Epithelial cell of esophagus (primary cell): Measurements from ENCODE around the gene PGAP2.

Source experiments
- DNase-seq: peaks from one replicate; pipeline ENCODE4 v3.0.0; 2010; ENCODE audit warnings: low read depth
- H3K4me3 ChIP-seq: 2 replicates; pipeline ENCODE4 v1.5.1; 2011; ENCODE audit warnings: mild to moderate bottlenecking, low read length, control low read depth
- CTCF ChIP-seq: IDR thresholded peaks from 2 replicates; pipeline ENCODE4 v1.5.1; 2011; ENCODE audit warnings: low read depth, mild to moderate bottlenecking, low read length, control low read depth, inconsistent platforms; ENCODE audit not compliant: insufficient read depth; ENCODE audit errors: missing control alignments

Gene PGAP2

DNA sequence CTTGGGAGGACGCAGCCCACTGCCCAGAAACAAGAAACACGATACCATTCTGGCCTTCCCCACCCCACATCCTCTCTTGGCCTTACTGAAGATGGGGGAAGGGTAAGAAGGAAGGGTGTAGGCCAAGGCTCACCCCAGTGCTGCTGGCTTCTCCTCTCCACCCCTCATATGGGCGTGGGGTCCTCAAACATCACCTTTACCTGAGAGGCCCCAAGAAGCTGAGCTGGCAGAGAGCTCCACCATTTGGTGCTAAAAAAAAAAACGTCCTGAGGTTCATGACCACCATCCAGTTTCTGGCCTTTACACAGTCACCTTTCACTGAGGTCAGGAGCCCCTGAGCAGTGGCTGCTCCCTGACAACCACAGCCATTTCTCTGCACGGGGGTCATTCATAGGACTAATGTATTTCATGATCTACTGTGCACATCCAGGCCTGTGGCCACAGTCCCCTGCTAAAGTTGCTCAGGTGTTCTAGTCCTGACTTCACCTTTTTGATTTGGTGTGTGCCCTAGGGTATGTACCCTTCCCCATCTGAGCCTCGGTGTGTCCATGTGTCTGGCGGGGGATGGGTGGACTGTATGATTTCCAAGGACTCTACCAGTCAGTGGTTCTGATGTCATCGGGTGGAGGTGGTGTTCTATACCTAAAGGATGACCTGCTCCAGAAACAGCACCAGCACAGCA lies 17.3 kb downstream of the PGAP2 start:
- DNase-seq, result no peak
- H3K4me3 ChIP-seq, result no peak overlapping the region
- no peak for TF ChIP-seq CTCF

DNA sequence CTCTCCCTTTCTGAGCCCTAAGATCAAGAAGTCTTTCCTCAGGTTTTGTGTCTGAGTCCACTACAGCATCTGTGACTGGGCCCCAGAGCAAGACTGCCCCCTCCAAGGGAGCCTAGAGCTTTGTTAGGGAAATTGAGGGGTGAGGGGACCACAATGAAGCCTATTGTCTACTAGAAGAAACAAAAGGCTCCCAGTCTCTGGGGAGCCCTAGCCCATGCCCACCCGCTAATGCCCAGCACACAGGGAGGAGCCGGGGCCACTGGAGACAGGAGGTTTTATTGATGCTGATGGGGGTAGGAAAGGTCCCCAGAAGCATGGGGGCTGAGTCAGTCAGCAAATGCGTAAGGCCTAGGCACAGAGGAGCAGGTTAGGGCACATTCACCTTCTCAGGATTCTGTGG lies 18.4 kb downstream of the PGAP2 start:
- no peak overlapping the region for H3K4me3 ChIP-seq
- no peak for TF ChIP-seq CTCF
- no peak for DNase-seq

DNA sequence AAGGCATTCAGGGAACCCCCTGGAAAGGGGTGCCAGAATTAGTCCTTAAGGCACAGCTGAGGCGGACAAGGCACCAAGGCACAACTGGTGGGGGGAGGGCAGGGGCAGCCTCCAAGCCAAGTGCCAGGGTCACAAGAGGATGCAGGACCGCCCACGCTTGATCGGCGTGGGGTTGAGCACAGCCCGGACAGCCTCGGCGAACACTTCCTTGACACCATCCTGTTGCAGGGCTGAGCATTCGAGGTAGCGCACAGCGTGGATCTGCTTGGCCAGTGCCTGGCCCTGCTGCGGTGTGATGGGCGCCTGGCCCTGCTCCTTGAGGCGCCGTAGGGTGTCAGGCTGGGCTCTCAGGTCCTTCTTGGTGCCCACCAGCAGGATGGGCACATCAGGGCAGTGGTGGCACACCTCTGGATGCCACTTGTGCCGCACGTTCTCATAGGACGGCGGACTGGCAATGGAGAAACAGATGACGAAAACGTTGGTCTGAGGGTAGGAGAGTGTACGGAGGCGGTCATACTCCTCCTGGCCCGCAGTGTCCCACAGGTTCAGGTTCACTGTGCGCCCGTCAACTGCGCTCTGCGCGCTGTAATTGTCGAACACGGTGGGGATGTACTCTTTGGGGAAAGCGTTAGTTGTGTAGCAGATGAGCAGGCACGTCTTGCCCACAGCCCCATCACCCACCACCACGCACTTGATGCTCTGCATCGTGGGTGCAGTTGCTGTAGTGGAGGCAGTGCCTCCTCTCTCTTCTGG lies 19.2 kb downstream of the PGAP2 start:
- no peak for DNase-seq
- H3K4me3 ChIP-seq, result no peak overlapping the region
- TF ChIP-seq CTCF, result no peak

DNA sequence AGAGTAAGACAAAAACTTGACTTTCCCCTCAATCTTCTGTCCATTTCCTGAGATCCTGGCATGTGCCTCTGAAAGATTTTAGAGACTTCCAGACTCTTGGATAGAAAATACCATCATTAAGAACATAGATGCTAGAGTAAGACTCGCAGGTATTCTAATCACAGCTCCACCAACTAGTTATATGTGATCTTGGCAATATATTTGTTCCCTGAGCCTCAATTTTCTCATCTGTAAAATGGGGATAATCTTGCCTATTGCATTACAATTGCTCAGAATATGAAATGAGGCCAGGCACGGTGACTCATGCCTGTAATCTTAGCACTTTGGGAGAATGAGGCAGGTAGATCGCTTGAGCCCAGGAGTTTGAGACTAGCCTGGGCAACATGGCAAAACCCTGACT lies 21.7 kb downstream of the PGAP2 start:
- no peak for TF ChIP-seq CTCF
- H3K4me3 ChIP-seq, result no peak overlapping the region
- DNase-seq, result no peak

DNA sequence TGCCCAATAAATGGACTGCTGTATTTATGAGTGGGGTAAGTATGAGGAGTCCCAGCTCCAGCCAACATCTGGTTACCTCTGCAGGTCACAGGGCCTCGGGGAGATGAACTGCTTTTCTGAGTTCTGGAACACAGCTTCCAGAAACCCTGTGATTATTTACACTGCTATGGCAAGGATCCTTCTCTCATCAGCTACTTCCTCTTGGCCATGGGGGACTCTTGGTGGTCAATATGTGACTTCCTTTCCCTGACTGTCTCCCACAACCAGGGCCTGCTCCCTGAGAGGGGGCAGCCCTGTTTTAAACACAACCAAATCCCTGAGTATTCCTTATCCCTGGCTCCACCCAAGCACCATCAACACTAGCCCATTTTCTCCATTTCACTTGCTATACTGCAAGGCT lies 22.4 kb downstream of the PGAP2 start:
- no peak overlapping the region for H3K4me3 ChIP-seq
- TF ChIP-seq CTCF, result no peak
- DNase-seq, result no peak

DNA sequence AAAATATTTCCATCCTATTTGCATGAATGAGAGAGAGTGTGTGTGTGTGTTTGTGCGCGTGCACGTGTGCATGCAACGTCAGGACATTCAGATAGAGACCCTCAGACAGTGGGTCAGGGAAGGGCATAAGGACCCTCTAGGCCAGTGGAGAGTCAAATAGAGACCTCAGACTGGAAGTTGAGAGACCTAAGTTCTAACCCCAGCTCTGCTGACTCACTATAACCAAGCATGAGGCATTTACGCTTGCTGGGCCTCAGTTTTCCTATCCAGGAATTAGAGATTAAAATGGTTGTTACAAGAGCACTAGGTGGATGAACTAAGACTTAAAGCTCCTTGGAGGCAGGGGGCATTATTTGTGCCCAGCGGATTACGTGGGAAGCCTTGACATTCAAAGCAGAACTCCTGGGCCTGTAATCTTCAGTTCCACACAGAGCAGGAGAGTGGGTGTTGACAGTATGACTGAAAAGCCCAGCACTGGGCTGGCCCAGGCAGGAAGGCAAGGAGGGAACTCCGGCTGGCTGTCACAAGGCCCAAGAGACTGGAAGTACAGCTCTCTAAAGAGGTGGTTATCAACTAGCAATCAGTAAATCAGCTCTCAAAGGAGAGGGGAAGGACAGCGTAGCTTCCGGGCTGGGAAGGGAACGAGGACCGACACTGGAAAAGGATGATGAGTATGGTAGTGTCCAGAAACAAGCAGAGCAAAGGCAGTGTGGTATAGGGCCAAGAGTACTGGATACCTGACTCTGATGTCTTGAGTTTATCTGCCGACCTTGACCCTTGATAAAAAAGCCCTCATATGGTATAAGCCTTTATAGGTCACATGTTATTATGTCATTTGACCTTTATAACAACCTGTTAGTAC lies 23.2 kb downstream of the PGAP2 start:
- DNase-seq, result no peak
- TF ChIP-seq CTCF, result no peak

More for the DNA sequence above, 23.2 kb downstream of the PGAP2 start:
- H3K4me3 ChIP-seq, result no peak overlapping the region
